HCT116 (cell line): ENCODE measurements around the gene CTXN3.

ENCODE experiments used
- CBX3 ChIP-seq: IDR thresholded peaks from 2 replicates; pipeline ENCODE4 v1.6.1; 2012; ENCODE audit warnings: low read depth
- POLR2A ChIP-seq: IDR thresholded peaks from 2 replicates; pipeline ENCODE4 v1.7.0; 2011; ENCODE audit warnings: borderline replicate concordance; ENCODE audit not compliant: insufficient read depth, insufficient read length; ENCODE audit errors: extremely low read depth
- TF ChIP-seq, protein P1 (sequence below), 3 experiments: fragments of 200-600 bp in 1 of 3; sonication (generic) in 1 of 3; IDR thresholded peaks in 2 of 3; conservative IDR thresholded peaks in 1 of 3; 2 replicates each; pipeline ENCODE4 v1.5.1; 2012 to 2017; ENCODE audit warnings: low read depth in 2 of 3, low read length in 2 of 3, antibody characterized with exemption in 1 of 3, borderline replicate concordance in 1 of 3, control low read depth in 1 of 3, mild to moderate bottlenecking in 1 of 3, mixed read lengths in 1 of 3, mixed run types in 1 of 3, moderate library complexity in 1 of 3; ENCODE audit not compliant: insufficient read depth in 1 of 3

DNA sequence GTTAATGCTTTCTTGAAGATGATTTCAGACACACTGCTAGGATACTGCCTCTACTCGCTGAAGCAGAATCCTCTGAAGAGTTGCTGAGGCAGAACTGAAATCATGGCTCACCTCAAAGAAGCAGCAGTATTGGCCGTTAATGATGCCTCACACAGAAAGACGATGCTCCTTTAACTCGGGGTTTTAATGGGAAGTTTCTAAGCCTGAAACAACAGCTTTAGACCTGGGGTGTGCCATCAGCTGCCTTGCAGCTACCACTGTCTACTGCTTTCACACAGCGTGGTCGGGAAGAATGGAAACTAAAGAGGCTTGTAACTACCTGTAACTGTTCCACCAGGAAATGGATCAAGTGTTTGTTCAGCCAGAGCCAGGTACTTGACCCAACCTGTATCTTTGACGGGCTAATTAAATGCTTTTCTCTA, at the start of gene CTXN3:
- TF ChIP-seq, protein P1, sequence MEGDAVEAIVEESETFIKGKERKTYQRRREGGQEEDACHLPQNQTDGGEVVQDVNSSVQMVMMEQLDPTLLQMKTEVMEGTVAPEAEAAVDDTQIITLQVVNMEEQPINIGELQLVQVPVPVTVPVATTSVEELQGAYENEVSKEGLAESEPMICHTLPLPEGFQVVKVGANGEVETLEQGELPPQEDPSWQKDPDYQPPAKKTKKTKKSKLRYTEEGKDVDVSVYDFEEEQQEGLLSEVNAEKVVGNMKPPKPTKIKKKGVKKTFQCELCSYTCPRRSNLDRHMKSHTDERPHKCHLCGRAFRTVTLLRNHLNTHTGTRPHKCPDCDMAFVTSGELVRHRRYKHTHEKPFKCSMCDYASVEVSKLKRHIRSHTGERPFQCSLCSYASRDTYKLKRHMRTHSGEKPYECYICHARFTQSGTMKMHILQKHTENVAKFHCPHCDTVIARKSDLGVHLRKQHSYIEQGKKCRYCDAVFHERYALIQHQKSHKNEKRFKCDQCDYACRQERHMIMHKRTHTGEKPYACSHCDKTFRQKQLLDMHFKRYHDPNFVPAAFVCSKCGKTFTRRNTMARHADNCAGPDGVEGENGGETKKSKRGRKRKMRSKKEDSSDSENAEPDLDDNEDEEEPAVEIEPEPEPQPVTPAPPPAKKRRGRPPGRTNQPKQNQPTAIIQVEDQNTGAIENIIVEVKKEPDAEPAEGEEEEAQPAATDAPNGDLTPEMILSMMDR (IDR thresholded peaks at IDR 0.05 in 2 of 3, conservative IDR thresholded peaks at IDR 0.05 in 1 of 3; ENCODE audit: borderline replicate concordance in 1 of 3, insufficient read depth in 1 of 3, low read depth in 2 of 3, low read length in 2 of 3): no peak
- TF ChIP-seq POLR2A: no peak
- TF ChIP-seq CBX3: no peak
